ENCODE results near the gene LECT2. TPM values are rescaled to one million over a fixed set of nuclear protein-coding genes. Genes with fewer than 3 reads are reported as not detected.

LECT2 gene
- total RNA-seq, 1 donor: not detected

DNA sequence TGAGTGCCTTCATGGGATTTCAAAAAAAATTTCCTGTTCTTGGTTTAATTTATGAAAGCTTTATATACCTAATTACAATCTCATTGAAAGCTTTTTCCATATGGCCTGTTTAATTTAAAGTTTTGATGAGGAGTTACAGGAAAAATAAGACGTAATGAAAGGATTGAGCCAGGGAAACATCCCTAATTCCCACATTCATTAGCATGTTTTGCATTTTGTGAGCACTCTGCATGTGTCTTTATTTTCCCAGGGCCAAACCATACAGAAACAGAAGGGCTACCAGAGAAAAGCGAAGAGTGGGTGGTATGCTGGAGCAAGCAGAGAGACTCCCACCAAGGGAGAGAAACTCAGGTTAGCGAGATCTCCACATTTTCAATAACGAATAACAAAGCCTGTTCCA is 20.3 kb upstream of the LECT2 start:
- no peak for DNase-seq (ENCODE audit: low read depth)
- no peak overlapping the region for H3K4me3 ChIP-seq (ENCODE audit: low read depth, low read length)
- TF ChIP-seq, protein P1, sequence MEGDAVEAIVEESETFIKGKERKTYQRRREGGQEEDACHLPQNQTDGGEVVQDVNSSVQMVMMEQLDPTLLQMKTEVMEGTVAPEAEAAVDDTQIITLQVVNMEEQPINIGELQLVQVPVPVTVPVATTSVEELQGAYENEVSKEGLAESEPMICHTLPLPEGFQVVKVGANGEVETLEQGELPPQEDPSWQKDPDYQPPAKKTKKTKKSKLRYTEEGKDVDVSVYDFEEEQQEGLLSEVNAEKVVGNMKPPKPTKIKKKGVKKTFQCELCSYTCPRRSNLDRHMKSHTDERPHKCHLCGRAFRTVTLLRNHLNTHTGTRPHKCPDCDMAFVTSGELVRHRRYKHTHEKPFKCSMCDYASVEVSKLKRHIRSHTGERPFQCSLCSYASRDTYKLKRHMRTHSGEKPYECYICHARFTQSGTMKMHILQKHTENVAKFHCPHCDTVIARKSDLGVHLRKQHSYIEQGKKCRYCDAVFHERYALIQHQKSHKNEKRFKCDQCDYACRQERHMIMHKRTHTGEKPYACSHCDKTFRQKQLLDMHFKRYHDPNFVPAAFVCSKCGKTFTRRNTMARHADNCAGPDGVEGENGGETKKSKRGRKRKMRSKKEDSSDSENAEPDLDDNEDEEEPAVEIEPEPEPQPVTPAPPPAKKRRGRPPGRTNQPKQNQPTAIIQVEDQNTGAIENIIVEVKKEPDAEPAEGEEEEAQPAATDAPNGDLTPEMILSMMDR (IDR thresholded peaks at IDR 0.05; ENCODE audit: insufficient read depth, low read depth, low read length): no peak

DNA sequence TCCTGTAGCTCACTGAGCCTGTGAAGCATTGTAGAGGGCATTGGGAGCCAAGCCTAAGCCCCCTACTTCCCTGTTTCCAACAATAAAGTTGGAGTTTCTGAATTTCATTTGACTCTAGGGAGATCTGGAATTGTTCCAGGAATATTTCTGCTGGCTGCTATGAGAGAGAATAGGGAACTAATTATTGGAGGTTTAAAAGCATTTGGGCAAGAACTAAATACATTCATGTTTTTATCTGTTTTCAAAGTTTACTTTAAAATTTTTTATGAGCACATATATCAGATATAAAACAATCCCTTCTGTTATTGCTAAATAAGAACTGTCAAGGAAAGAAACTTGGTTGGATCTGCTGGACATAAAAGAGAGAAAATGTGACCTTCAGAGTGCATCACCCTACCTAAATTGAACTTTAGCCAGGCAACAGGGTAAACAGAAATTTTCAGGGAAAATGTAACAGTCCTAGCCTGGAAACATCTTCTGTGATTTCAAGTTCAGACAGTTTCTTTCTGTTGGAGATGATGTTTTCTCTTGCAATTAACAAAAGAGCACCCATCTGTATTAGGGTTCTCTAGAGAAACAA is 19.3 kb upstream of the LECT2 start:
- peak; percentile 67 for DNase-seq (ENCODE audit: low read depth)
- TF ChIP-seq, protein P1 (IDR thresholded peaks at IDR 0.05; ENCODE audit: insufficient read depth, low read depth, low read length): no peak
- no peak overlapping the region for H3K4me3 ChIP-seq (ENCODE audit: low read depth, low read length)

DNA sequence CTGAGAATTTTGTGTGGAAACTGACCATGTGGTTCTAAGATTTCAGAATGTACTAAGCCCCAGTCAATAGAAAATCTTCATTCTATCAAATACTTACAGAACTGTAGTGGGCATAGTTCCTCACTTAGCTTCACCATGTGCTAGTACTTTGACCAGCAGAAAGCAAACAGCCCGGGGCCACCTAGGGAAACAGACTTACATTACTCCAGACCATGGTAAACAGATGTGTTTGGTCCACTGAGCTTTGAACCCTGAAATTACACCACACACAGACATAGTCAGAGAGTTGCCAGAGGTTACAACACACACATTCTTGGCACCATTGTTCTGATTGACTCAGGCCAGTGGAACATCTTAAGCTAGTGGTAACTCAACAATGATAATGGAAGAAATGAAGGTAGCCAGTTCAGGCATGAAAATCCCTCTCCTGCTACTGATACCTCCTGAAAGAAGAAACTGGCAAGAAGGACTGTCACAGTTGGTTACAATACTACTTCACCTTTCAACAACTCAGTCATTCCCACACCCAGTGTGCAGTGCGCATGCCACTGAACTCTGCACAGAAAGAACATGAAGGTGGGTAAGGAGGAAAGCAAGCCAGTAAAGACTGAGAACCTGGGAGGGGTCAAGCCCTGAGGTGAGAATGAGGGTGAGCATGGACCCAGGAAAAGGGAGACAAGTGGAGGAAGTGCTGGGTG is 18.7 kb upstream of the LECT2 start:
- H3K4me3 ChIP-seq (ENCODE audit: low read depth, low read length): no peak overlapping the region
- TF ChIP-seq, protein P1 (IDR thresholded peaks at IDR 0.05; ENCODE audit: insufficient read depth, low read depth, low read length): no peak
- peak; percentile 91 for DNase-seq (ENCODE audit: low read depth)

DNA sequence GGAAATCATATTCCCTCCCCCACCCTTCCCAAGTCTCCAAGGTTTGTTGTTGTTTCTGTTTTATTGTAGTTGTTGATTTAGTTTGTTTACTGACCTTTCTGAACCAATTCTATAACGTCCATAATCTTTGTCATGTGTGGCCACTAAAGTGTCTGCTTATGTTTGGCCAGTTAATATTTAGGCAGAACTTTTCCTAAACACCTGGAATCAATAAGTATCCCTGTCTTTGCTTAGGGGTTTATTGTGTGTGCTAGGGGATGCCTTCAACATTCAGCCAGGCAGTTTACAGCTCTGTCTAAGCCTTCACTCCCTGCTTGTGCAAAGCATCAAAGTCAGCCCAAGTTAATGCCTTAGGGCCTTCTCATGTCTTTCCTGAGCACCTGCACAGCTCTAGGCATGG is 16.9 kb upstream of the LECT2 start:
- TF ChIP-seq, protein P1 (IDR thresholded peaks at IDR 0.05; ENCODE audit: insufficient read depth, low read depth, low read length): no peak
- DNase-seq (ENCODE audit: low read depth): peak; percentile 31
- H3K4me3 ChIP-seq (ENCODE audit: low read depth, low read length): no peak overlapping the region

DNA sequence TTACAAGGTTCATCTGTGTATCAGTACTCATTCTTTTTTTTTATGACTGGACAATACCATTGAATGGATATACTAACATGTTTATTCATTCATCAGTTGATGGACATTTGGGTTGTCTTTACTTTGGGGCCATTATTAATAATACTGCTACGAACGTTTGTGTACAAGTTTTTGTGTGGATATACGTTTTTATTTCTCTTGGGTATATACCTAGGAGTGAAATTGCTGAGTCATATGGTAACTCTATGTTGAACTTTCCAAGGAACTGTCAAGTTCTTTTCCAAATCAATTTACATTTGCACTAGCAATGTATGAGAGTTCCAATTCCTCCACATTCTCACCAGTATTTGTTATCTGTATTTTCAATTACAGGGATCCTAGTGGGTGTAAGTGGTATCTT is 12.0 kb upstream of the LECT2 start:
- H3K4me3 ChIP-seq (ENCODE audit: low read depth, low read length): no peak overlapping the region
- DNase-seq (ENCODE audit: low read depth): no peak
- TF ChIP-seq, protein P1 (IDR thresholded peaks at IDR 0.05; ENCODE audit: insufficient read depth, low read depth, low read length): no peak

DNA sequence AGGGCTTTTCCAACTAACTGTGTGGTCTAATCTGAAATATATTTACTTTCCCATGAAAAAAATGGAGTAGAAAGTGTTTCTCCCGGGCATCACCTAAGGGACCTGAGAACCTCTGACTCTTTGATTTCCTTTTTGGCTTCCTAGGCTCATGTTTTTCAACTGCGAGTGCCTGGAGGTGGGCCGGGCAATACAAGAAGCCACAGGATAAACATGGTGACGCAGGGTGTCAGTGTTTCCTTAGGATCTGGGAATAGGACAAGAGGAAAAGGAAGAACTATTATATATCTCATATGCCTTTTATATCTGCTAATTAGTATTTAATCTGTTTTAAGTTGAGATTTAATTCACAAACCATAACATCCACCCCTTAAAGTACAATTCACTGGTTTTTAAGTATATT is 11.4 kb upstream of the LECT2 start:
- TF ChIP-seq, protein P1 (IDR thresholded peaks at IDR 0.05; ENCODE audit: insufficient read depth, low read depth, low read length): no peak
- H3K4me3 ChIP-seq (ENCODE audit: low read depth, low read length): no peak overlapping the region
- no peak for DNase-seq (ENCODE audit: low read depth)

Measured in fibroblast of villous mesenchyme (primary cell).